K562 (cell line): Measurements from ENCODE around the gene FBN1. TPM values are rescaled to one million over a fixed set of nuclear protein-coding genes. Genes with fewer than 3 reads are reported as not detected.

Source experiments
- MLX ChIP-seq, 2 experiments: fragments of 450-650 bp in 1 of 2; sonication (generic) in 1 of 2; formaldehyde crosslinking; conservative IDR thresholded peaks; 2 replicates each; pipeline versions ENCODE4 v1.4.0 to v1.8.1; 2020 to 2022; ENCODE audit warnings: mild to moderate bottlenecking in 1 of 2, missing genetic modification reagents in 1 of 2
- ZNF592 ChIP-seq: fragments of 450-650 bp; IDR thresholded peaks from 2 replicates; pipeline ENCODE4 v1.6.1; 2017; ENCODE audit warnings: antibody characterized with exemption, mild to moderate bottlenecking
- polyA plus RNA-seq, 8 experiments: library from polyadenylated mRNA; depleted of rRNA in 4 of 8; stranded (reverse) in 5 of 8; unstranded in 3 of 8; fragments of >200 nt; fragmentation: Nextera tagmentation in 2 of 8; fragmentation: Illumina TruSeq in 1 of 8; extraction: Ambion mirVana in 2 of 8; extraction: Trizol in 1 of 8; gene quantifications; 2 replicates each; pipeline versions ENCODE4 v1.2.1 to v1.2.3, GENCODE V29; 2011 to 2014; ENCODE audit warnings: inconsistent platforms in 1 of 8, missing spikeins in 1 of 8
- total RNA-seq, 7 experiments: library from RNA; depleted of rRNA in 6 of 7; stranded (reverse); fragments of >200 nt in 6 of 7; fragmentation: Illumina TruSeq in 2 of 7; extraction: Trizol in 2 of 7; gene quantifications; 2 replicates each; pipeline versions ENCODE4 v1.2.1 to v1.2.3, GENCODE V29; 2011 to 2021; ENCODE audit warnings: low replicate concordance in 1 of 7
- TF ChIP-seq, protein P1 (sequence below): fragments of 200-600 bp; sonication (generic); IDR thresholded peaks from one replicate; pipeline ENCODE4 v1.6.1; 2012; ENCODE audit warnings: mild to moderate bottlenecking, low read depth, low read length, inconsistent platforms

FBN1 gene
- total and polyA plus RNA-seq, 9 of the 15 experiments (the other 6 are each of a cell fraction or from before 2014, with no cell fraction given), result 0.15 to 1.2 (median 0.60) TPM

DNA sequence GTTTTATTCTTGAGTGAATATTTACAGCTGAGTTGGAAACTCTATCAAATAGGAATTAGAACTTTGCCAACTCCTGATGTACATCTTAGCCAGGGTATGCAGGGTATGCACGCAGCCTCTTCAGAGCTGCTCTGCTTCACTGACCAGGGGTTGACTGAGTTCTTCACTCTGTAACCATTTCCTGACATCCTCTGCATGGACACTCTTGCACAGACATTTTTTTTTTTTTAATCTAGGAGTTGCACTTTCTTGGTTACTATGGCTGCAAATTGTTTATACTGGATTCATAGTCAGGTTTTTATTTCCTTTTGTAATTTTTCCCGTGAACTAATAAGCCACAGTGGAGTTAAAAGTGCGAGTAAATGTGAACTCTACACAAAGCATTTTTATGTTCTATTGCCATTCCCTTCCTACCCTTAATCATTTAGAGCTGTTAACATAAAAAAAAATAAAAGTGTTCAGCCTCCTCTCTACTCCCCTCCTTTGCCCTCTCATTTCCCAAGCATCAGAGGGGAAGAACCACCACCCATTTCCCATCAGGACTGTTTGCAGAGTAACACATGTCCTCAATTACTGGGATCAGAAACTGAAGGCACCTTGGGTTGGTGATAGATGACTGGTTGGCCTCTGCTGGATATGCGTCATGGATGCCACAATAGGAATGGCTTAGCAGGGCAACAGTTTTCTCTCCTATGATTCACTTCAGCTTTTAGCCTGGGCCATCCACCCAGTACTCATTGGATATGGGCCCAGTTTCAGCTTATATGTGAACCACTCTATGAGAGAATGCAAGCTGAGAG, 260.3 kb downstream of the FBN1 start (continued):
- no peak for TF ChIP-seq ZNF592
- no peak for TF ChIP-seq MLX (CRISPR knock-in tag; conservative IDR thresholded peaks at IDR 0.05)
- TF ChIP-seq, protein P1, sequence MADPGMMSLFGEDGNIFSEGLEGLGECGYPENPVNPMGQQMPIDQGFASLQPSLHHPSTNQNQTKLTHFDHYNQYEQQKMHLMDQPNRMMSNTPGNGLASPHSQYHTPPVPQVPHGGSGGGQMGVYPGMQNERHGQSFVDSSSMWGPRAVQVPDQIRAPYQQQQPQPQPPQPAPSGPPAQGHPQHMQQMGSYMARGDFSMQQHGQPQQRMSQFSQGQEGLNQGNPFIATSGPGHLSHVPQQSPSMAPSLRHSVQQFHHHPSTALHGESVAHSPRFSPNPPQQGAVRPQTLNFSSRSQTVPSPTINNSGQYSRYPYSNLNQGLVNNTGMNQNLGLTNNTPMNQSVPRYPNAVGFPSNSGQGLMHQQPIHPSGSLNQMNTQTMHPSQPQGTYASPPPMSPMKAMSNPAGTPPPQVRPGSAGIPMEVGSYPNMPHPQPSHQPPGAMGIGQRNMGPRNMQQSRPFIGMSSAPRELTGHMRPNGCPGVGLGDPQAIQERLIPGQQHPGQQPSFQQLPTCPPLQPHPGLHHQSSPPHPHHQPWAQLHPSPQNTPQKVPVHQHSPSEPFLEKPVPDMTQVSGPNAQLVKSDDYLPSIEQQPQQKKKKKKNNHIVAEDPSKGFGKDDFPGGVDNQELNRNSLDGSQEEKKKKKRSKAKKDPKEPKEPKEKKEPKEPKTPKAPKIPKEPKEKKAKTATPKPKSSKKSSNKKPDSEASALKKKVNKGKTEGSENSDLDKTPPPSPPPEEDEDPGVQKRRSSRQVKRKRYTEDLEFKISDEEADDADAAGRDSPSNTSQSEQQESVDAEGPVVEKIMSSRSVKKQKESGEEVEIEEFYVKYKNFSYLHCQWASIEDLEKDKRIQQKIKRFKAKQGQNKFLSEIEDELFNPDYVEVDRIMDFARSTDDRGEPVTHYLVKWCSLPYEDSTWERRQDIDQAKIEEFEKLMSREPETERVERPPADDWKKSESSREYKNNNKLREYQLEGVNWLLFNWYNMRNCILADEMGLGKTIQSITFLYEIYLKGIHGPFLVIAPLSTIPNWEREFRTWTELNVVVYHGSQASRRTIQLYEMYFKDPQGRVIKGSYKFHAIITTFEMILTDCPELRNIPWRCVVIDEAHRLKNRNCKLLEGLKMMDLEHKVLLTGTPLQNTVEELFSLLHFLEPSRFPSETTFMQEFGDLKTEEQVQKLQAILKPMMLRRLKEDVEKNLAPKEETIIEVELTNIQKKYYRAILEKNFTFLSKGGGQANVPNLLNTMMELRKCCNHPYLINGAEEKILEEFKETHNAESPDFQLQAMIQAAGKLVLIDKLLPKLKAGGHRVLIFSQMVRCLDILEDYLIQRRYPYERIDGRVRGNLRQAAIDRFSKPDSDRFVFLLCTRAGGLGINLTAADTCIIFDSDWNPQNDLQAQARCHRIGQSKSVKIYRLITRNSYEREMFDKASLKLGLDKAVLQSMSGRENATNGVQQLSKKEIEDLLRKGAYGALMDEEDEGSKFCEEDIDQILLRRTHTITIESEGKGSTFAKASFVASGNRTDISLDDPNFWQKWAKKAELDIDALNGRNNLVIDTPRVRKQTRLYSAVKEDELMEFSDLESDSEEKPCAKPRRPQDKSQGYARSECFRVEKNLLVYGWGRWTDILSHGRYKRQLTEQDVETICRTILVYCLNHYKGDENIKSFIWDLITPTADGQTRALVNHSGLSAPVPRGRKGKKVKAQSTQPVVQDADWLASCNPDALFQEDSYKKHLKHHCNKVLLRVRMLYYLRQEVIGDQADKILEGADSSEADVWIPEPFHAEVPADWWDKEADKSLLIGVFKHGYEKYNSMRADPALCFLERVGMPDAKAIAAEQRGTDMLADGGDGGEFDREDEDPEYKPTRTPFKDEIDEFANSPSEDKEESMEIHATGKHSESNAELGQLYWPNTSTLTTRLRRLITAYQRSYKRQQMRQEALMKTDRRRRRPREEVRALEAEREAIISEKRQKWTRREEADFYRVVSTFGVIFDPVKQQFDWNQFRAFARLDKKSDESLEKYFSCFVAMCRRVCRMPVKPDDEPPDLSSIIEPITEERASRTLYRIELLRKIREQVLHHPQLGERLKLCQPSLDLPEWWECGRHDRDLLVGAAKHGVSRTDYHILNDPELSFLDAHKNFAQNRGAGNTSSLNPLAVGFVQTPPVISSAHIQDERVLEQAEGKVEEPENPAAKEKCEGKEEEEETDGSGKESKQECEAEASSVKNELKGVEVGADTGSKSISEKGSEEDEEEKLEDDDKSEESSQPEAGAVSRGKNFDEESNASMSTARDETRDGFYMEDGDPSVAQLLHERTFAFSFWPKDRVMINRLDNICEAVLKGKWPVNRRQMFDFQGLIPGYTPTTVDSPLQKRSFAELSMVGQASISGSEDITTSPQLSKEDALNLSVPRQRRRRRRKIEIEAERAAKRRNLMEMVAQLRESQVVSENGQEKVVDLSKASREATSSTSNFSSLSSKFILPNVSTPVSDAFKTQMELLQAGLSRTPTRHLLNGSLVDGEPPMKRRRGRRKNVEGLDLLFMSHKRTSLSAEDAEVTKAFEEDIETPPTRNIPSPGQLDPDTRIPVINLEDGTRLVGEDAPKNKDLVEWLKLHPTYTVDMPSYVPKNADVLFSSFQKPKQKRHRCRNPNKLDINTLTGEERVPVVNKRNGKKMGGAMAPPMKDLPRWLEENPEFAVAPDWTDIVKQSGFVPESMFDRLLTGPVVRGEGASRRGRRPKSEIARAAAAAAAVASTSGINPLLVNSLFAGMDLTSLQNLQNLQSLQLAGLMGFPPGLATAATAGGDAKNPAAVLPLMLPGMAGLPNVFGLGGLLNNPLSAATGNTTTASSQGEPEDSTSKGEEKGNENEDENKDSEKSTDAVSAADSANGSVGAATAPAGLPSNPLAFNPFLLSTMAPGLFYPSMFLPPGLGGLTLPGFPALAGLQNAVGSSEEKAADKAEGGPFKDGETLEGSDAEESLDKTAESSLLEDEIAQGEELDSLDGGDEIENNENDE, result no peak
